Right cardiac atrium (tissue), 5 donors: ENCODE data around the gene SYCP2L. TPM values are rescaled to one million over a fixed set of nuclear protein-coding genes. Genes with fewer than 3 reads are reported as not detected.

ENCODE experiments used
- ATAC-seq, 2 donors: fragments of 200-7000 bp; cut with Tn5 transposase; one replicate each; pipeline versions ENCODE4 v1.8.0 to v1.9.1; 2020; ENCODE audit warnings: moderate library complexity in 2 of 2, mild to moderate bottlenecking in 1 of 2
- DNase-seq, 3 donors: peaks; one replicate each; pipeline ENCODE4 v3.0.0-alpha.2; 2020
- H3K27ac ChIP-seq: one replicate; pipeline ENCODE4 v1.5.1; 2013; ENCODE audit warnings: mild to moderate bottlenecking, low read length, control low read depth, moderate library complexity
- H3K27me3 ChIP-seq: one replicate; pipeline ENCODE4 v1.6.1; 2013; ENCODE audit not compliant: control insufficient read depth, insufficient read depth
- H3K4me1 ChIP-seq: one replicate; pipeline ENCODE4 v1.6.1; 2013; ENCODE audit warnings: low read length; ENCODE audit not compliant: control insufficient read depth, insufficient read depth
- H3K4me3 ChIP-seq: one replicate; pipeline ENCODE4 v1.5.1; 2013; ENCODE audit warnings: low read length, control low read depth
- H3K9me3 ChIP-seq: one replicate; pipeline ENCODE4 v1.6.1; 2013; ENCODE audit warnings: low read length; ENCODE audit not compliant: control insufficient read depth
- WGBS: extraction: QIAGEN DNeasy Blood & Tissue Kit; methylation state at CpG from one replicate; pipeline ENCODE4 v1.1.7; 2013; 5-methylcytosine and 5-hydroxymethylcytosine counted together
- intact Hi-C, 4 donors: fragments of 100-400 bp; cut with DNase I; formaldehyde crosslinking; loops; one replicate each; pipeline versions ENCODE4 v1.11.0 to v1.14.0; 2022 to 2023
- polyA plus RNA-seq: library from polyadenylated mRNA; stranded (reverse); fragments of 200-250 nt; gene quantifications from one replicate; pipeline ENCODE4 v1.2.3, GENCODE V29; 2013
- total RNA-seq, 4 donors: library from RNA; stranded (reverse); fragmentation: NEBNext Ultra II Directional; extraction: Animal tissue kit (Norgen Biotek cat#: 25700); gene quantifications; one replicate each; pipeline ENCODE4 v1.2.1, GENCODE V29; 2021
- donor health status: healthy with polysubstance abuse.
- donor health status: DM: no; HTN: yes; CAD: no.
- donor health status: DM: no; HTN: no; CAD: no.
- donor health status: DM: no; HTN: yes; CAD: no; lungs with severe emphysema.
- donor health status: DM: yes; HTN: yes; CAD: no.

SYCP2L gene
- total and polyA plus RNA-seq, 5 donors, result 0.38 to 0.72 (median 0.48) TPM

DNA sequence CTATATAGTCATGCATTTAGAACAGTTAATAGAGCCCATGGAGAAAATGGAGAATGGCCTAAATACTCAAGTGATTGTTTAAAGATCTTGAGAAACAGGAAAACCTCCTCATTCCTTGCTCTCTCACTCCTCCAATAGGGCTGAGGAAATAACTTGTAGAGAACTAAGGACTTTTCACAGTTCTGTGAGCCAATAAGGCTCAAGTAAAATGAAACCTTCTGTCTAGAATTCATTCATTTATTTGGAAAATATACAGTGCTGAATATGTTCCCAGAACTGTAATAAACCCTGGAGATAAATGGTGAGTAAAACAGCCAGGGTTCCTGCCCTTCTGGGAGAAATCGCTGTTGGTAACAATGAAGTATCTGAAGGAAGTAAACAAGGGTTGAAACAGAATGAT lies 122.0 kb downstream of the SYCP2L start:
- WGBS, result 39% methylated on average over 1 of the region's 1 CpG
- peaks cover 4% of the 10 kb centered on the region for H3K4me1 ChIP-seq
- peak; percentile 41 to 69 for ATAC-seq
- H3K4me3 ChIP-seq, result no peak overlapping the region
- H3K9me3 ChIP-seq, result no peaks in the 10 kb centered on the region
- DNase-seq, result no peak
- H3K27ac ChIP-seq, result no peak overlapping the region
- H3K27me3 ChIP-seq, result no peaks in the 10 kb centered on the region
- intact Hi-C loops, result no loop called here

DNA sequence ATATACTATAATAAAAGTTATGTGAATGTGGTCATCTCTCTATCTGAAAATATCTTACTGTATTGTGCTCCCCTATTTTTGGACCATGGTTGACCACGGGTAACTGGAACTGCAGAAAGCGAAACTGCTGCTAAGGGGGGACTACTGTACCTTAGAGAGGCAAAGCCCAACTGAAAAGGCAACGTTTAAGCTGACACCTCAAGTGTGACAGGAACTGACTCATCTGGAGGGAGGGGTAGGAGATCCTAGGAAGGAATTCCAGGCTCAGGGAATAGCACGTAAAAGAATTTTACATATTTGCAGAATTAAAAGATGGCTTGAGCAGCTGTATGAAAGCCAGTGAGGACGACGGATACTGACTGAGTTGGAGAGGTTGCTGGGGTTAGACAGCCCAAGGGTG lies 122.5 kb downstream of the SYCP2L start:
- no peaks in the 10 kb centered on the region for H3K9me3 ChIP-seq
- intact Hi-C loops, result no loop called here
- DNase-seq (no peak), ATAC-seq (peak in 1 of 2 donors; percentile 49)
- peaks cover 4% of the 10 kb centered on the region for H3K4me1 ChIP-seq
- no peaks in the 10 kb centered on the region for H3K27me3 ChIP-seq
- no peak overlapping the region for H3K4me3 ChIP-seq
- 51% methylated on average over 6 of the region's 6 CpGs for WGBS
- H3K27ac ChIP-seq, result no peak overlapping the region

DNA sequence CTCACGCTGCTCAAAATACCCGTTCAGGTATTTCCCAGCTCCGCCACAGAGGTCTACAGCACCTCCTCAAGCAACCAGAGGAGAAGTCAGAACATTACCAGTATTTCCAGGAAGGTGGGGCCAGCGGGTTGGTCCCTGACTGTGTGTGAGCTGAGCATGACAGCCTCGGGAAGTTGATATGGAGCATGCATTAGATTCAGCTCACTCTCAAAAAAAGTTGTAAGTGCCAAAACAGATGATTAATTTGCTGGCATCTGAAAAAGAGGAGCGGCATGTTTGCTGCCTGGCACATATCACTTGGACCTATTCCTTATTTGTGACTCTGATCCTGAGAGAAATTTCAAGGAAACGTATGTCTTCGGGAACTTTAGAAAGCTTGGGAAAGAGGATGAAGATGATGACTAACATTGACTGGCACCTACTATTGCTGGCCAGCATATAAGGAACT lies 125.0 kb downstream of the SYCP2L start:
- intact Hi-C loops, result no loop called here
- ATAC-seq (peak; percentile 65 to 68), DNase-seq (peak in 2 of 3 donors; percentile 19 to 54)
- H3K9me3 ChIP-seq, result no peaks in the 10 kb centered on the region
- H3K27ac ChIP-seq, result no peak overlapping the region
- WGBS, result 47% methylated on average over 8 of the region's 8 CpGs
- H3K4me3 ChIP-seq, result no peak overlapping the region
- H3K4me1 ChIP-seq, result peaks cover 4% of the 10 kb centered on the region
- no peaks in the 10 kb centered on the region for H3K27me3 ChIP-seq

DNA sequence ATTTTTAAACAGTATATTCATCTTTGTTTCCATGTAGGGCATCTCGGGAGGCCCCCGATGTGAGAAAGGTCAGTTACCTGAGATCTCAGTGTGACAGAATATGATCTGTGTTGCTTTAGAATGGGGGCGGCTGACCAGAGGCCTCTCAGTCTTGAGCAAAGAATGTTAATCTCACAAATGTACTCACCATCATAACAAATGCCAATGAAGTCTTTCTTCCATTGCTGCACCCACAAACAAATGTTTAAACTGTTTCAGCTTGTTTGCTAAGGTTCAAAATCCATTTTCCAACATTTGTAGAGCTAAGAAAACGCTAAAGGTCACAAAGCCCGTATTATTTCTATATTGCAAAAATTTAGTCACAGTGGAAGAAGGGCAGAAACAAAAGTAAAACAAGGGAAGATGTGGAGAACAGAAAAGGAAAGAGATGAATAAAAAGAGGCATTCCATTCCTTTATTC lies 125.5 kb downstream of the SYCP2L start:
- DNase-seq (no peak), ATAC-seq (no peak)
- no peak overlapping the region for H3K27ac ChIP-seq
- intact Hi-C loops, result no loop called here
- 69% methylated on average over 5 of the region's 5 CpGs for WGBS
- H3K4me1 ChIP-seq, result peaks cover 4% of the 10 kb centered on the region
- H3K27me3 ChIP-seq, result no peaks in the 10 kb centered on the region
- H3K4me3 ChIP-seq, result no peak overlapping the region
- no peaks in the 10 kb centered on the region for H3K9me3 ChIP-seq

DNA sequence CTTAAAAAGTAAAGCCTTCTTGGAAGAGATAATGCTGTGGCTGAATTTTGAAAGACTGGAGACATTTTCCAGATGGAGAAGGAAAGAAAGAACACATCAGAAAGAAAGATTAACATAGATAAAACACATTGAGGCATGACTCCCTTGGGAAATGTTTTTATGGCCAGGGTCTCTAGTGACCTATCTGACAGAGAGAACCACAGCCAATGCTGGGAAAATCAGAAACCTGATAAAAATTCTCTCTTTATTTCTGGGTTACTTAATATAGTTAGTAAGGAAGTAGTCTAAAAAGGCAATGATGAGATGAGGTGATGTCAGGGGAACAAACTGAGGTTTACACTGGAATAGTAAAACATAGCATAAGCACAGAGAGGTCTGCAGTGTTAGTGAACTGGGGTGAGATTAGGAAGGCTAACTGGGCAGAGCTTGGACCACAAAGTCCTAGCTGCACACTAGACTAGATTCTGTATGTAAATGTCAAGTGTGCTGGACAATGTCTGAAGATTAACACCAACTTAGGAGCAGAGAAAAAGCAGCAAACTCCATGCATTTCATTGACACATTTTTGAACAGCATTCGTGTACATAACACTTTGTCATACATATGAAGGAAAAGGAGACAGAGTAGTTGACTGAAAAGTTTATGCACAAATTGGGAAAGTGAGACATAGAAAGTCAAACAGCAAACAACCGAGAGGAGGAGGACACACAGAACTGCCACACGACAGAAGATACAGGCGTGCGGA lies 126.3 kb downstream of the SYCP2L start:
- Histone ChIP-seq H3K27me3 (no peaks in the 10 kb centered on the region), H3K27ac (no peak overlapping the region), H3K4me3 (no peak overlapping the region), H3K9me3 (no peaks in the 10 kb centered on the region), H3K4me1 (peaks cover 2% of the 10 kb centered on the region)
- ATAC-seq (no peak), DNase-seq (no peak)
- intact Hi-C loops, result no loop called here
- WGBS, result 86% methylated on average over 5 of the region's 5 CpGs

DNA sequence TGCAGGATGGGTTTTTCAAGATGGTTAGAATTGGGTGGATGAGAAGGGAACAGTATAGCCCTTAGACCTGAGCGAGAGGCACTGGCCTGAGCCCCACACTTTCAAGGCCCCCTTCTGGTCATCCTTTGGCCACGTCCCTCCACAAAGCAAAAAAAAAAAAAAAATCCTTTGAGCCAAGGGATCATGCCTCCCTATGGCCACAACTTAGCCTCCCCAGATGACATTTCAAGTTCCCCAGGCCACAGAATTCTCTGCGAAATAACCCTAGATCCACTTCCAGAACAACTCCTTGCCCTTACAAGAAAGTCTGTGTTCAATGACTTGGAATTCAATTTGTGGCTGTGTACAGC lies 126.8 kb downstream of the SYCP2L start:
- WGBS, result 77% methylated on average over 3 of the region's 3 CpGs
- Histone ChIP-seq H3K4me1 (peaks cover 2% of the 10 kb centered on the region), H3K9me3 (no peaks in the 10 kb centered on the region), H3K27ac (no peak overlapping the region), H3K4me3 (no peak overlapping the region), H3K27me3 (no peaks in the 10 kb centered on the region)
- no peak for DNase-seq
- intact Hi-C loops, result no loop called here
- no peak for ATAC-seq

DNA sequence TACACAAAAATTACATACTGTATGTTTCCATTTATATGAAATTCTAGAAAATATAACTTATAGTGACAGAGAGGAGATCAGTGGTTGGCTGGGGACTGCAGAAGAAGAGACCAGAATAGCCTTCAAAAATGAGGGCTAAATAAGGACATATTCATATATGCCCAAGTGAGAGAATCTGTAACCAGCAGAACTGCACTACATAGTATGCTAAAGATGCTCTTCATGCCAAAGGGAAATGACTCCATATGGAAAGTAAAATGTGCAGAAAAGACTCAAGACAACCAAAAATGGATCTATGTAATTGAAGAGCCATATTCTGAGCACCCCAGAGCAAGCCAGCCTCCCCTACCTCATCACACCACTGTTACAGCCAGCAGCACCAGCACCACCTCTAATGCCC lies 128.2 kb downstream of the SYCP2L start:
- DNase-seq, result no peak
- H3K4me1 ChIP-seq, result no peaks in the 10 kb centered on the region
- intact Hi-C loops, result no loop called here
- no peak overlapping the region for H3K27ac ChIP-seq
- no peaks in the 10 kb centered on the region for H3K27me3 ChIP-seq
- ATAC-seq, result no peak
- no peak overlapping the region for H3K4me3 ChIP-seq
- H3K9me3 ChIP-seq, result no peaks in the 10 kb centered on the region

DNA sequence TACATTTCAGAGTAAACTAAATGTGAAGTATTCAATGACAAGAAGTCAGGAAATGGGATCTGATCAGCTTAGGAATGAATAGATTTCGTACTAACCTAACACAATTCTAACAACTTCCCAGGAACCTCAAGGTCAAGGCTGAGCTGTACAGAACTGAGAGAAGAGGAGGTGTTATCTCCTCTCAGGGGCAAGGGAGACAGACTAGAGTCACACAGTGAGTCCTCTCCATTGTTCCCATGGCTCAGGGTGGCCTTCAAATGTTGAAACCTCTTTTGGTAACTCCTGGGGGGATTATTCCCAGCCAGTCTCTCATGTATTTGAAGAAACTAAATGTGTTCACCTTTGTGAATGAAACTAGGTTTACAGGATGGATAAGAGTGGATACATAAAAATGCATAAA lies 129.6 kb downstream of the SYCP2L start:
- ATAC-seq (no peak), DNase-seq (no peak)
- intact Hi-C loops, result no loop called here
- WGBS, result 27% methylated on average over 1 of the region's 1 CpG
- no peak overlapping the region for H3K27ac ChIP-seq
- H3K27me3 ChIP-seq, result no peaks in the 10 kb centered on the region
- no peaks in the 10 kb centered on the region for H3K9me3 ChIP-seq
- H3K4me3 ChIP-seq, result no peak overlapping the region
- no peaks in the 10 kb centered on the region for H3K4me1 ChIP-seq

DNA sequence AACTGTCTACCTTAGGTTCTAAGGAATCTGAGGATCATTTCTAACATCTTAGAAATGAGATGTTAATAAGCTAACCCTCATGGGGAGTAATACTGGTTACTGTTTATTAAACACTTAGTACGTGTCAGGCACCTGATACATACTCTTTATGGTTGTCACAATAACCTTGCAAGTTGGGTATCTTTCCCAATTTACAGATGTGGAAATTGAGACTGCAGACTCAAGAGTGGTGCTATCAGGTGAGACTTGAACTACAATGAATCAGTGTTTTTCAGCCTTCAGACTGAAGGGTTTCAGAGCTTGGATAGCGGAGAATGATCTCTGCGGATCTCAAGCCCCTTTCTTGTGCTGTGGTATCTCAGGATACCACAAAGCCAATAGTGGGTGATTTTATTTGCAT lies 130.2 kb downstream of the SYCP2L start:
- intact Hi-C loops, result no loop called here
- Histone ChIP-seq H3K27ac (no peak overlapping the region), H3K27me3 (no peaks in the 10 kb centered on the region), H3K4me1 (peaks cover 3% of the 10 kb centered on the region), H3K4me3 (no peak overlapping the region), H3K9me3 (no peaks in the 10 kb centered on the region)
- ATAC-seq (no peak), DNase-seq (no peak)
- 94% methylated on average over 3 of the region's 3 CpGs for WGBS

DNA sequence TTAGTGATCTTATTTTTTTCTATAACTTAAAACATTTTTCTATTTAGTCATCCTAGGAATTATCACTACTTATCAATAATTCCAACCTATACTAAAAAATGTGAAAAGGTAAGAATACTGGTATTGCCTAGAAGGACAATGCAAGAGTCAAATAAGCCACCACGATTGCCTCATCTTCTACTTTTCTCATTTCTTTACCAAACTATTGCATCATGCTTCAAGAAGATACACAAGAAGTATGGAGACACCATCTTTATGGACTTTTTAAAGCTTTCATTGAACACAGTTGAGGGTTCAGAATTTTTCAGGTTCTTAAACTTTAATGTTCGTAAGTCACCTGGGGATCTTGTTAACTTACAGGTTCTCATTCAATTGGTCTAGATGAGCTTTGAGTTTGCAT lies 131.4 kb downstream of the SYCP2L start:
- Histone ChIP-seq H3K4me1 (peaks cover 6% of the 10 kb centered on the region), H3K27ac (no peak overlapping the region), H3K9me3 (no peaks in the 10 kb centered on the region), H3K4me3 (no peak overlapping the region), H3K27me3 (no peaks in the 10 kb centered on the region)
- intact Hi-C loops, result no loop called here
- 90% methylated on average over 2 of the region's 2 CpGs for WGBS
- DNase-seq, result no peak
- no peak for ATAC-seq

DNA sequence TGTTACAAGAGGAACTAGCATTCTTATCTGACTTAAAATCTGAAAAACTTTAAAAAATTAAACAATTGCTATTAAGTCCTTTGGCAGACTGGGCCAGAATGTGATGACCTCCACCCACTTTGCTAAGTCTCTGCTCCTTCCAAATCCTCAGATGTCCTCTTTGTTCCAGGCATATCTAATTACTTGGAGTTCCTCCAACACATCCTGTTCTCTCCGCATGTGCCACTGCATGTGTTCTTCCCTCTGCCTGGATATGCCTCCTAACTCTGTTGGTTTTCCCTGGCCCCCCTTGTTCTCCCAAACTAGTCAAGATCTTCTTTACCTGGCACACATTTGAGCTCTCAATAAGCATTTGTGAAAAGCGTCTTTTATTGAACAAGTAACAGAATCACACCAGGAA lies 134.2 kb downstream of the SYCP2L start:
- DNase-seq (no peak), ATAC-seq (peak; percentile 67 to 75)
- H3K9me3 ChIP-seq, result no peaks in the 10 kb centered on the region
- WGBS, result 44% methylated on average over 2 of the region's 2 CpGs
- intact Hi-C loops, result no loop called here
- H3K4me3 ChIP-seq, result no peak overlapping the region
- no peaks in the 10 kb centered on the region for H3K27me3 ChIP-seq
- H3K27ac ChIP-seq, result no peak overlapping the region
- H3K4me1 ChIP-seq, result peaks cover 6% of the 10 kb centered on the region

DNA sequence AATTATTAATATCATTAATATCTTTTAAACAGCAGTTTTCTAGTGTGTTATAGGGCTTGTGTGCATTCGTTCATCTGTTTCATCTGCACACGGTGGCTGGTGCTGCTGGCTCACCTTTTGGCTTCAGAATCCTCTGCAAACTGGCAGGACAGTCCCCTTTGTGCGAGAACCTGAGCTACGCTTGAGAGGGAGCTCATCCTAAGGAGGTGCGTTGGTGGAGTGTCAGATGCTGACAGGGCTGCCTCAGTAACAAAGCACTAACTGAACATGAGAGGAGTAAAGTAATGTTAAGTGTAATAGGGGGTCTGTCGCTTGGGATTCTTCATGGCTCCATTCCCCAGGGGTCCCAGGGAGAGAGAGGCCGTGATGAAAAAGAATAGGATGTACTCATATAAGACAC lies 134.9 kb downstream of the SYCP2L start:
- 67% methylated on average over 7 of the region's 7 CpGs for WGBS
- intact Hi-C loops, result no loop called here
- ATAC-seq (no peak), DNase-seq (no peak)
- no peaks in the 10 kb centered on the region for H3K27me3 ChIP-seq
- peaks cover 6% of the 10 kb centered on the region for H3K4me1 ChIP-seq
- H3K27ac ChIP-seq, result no peak overlapping the region
- H3K4me3 ChIP-seq, result no peak overlapping the region
- H3K9me3 ChIP-seq, result no peaks in the 10 kb centered on the region
